ENCODE results near the gene SERTAD2.

Gene SERTAD2

GRCh38 chr2:64646007-64646880, 7.5 kb downstream of the SERTAD2 start:
- DNase-seq: peak; percentile 93

DNA sequence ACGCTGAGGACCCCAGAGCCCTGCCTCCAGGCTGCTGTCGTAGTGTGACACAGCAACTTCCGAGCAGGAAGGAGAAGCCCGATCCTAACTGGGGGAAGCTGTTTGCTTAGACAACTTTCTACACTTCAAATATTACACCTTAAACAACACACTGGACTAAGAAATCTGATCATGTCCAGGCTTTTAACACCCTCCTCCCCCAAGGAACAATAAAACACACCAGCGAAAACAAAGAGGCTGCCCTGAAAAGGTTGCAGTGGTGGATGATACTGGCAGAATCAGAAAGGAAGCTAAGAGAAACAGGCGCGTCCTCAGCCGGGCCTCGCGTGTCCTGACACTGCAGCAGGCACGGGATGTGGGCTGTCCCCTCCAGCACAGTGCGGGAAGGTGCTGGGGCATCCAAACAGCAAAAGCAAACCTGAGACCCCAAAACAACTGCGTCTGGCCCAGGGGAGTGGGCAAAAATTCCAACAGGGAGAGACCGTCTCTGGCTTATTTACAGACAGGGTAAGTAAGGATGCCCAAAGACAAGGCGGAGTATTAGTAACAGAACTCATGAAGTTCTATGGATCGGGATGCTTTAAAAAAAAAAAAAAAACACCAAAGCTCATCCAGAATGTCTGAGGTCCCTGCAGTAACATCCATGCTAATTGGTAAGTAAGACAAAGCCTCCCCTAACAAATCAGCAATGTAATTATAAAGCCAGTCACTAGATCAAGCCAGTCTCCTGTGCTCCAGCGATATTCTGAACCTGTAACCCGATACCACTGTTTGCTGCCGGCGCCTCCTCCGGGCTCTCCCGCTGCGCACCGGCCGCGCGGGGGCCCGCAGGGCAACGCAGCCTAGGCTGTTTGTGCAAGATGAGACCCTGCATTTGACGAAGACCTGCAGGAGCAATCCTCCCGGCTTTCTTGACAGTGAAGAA, 9.0 kb downstream of the SERTAD2 start:
- peak; percentile 94 for DNase-seq

- no peak for DNase-seq
Observed at GRCh38 chr2:64643838-64644457, 9.8 kb downstream of the SERTAD2 start.

DNA sequence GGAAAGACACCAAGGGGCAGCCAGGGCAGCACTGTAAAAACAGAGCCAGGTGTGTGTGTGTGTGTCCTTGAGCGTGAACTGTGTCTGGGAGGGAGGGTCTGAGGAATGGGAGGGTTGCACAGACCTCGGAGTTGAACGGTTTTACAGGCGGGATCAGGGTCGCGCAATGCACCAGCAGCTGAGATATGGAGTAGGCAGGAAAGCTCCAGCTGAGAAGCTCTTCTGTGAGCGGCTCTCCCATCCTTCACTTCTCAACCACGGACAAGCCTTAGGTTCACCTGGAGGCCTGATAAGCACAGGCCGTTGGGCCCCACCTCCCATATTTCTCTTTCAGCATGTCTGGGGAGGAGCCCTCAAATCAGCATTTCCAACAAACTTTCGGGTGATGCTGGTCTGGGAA, 12.1 kb downstream of the SERTAD2 start:
- peak; percentile 8 for DNase-seq

DNA sequence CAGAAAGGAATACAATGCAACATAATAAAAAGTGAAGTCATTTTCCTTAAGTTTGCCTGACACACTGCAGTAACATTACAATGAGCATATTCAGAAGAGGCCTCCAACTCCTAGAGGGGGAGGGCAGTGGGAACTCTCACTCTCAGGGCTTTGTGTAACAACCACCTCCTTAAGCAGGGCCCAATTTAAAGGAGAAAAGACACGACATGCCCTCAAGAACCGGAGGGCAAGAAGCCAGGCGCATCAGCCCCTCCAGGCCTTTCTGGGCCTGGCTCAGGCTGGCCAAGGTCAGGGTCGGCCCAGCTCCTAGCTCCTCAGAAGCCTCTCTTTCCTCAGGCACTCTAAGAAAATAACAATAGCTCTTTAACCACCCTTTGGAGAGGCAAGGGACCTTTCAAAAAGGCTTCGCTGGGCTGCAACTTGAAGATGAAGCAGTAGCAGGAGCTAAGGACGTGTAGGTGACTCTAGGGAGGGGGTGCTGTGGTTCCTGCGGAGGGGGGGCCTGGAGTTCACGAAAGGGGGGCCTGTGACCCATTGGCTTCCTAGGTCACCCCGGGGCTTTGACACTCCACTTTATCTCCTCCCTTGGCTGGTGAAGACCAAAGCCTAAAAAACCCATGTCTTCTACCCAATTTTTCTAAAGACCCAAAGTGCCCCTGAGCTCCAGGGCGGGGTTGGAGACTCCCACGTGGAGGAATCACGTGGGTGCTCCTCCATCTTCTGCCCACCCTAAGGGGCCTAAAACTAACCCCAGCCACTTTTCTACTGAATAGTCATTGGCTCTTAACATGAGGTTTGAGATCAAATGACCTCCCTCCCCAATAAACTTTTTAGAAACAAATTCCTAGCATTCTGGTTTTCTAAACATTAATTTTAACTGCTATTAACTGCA, 13.3 kb downstream of the SERTAD2 start:
- no peak for DNase-seq

DNA sequence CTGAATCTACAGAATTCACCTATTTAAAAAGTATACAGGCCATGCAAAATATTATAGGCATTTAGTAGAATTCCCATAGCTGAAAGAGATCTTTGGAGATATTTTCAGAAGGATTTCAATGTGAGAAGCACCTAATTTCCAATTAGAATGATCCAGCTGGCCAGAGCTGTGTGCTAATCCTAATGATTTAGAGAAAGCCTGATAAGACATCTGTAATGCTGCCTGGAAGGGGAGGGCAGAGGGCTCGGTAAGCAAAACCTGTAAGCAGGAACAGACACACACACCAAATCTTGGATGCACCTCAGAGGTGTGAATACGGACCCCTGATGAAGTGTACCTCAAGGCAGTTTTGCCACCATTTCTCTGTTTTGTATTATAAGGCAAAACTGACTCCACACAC, 14.0 kb downstream of the SERTAD2 start:
- DNase-seq: peak; percentile 13

DNA sequence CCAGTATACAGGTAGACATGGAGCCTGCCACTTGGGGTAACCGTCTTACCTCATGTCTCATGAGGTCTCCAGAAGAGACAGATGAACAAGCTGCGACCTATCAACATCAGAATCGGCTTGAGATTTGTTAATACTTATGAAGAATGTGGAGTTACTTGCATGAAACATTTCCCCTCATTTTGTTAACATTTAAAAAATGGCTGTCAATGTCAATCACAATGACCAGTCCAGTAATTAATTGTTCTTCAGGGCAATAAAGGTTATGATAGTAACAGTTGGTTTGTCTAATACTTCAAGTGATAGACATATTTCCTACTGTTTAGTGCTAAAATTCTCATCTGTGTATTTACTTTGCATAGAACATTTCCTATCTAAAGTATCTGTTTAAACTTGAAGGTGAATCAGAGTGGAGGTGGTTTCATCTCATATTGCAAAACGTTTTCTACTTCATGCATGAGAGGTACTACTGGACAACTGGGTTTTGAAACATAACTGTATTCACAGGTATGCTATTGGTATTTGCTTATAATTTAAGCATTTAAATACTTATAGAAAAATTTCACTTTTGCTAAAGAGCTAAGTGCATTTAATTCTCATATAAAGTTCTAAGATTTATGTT, 15.1 kb downstream of the SERTAD2 start:
- DNase-seq: no peak

DNA sequence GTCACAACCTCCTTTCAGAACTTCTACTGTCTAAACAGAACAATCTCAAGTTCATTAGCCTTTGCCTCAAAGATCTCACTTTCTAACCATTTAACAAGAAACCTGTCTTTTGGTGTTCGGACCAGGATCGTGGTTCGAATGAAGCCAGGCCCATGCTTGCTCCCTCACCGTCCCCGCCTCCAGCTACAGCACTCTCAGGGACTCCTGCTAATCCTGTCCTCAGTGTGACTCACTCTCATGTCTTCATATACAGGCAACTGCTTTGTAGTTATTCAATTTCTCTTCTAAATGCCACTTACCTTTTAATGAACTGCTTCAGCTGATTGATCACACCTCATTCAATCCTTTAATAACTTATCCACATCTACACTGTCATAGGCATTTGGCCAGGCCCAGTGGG, 15.8 kb downstream of the SERTAD2 start:
- DNase-seq: no peak

DNA sequence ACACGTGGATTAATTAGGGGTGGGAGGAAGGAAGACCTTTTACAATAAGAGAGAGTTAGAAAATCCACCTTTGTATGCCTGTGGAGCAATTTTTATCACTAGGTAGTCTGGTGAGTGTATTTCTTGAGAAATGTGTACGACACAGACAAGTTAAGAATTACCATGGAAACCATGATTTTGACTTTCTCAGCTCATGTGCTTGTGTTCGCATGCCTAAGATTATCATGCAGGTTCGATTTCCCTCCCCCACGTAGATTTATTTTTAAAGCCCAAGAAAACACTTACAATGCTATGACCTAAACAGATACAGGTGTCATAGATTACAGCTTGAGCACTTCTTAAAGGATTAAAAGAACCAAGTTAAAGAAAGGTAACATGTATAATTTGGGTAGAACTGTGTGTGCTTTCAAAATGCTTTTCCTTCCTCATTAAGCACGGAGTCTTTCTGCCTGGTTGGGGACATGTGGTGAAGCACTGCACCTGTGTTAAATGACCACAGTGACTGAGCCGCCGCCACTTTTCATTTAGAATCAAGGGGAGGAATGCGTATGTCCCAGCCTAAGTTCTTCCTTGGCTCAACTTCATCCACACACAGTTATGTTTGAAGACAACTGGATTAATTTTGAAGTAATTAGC, 16.6 kb downstream of the SERTAD2 start:
- DNase-seq: no peak

DNA sequence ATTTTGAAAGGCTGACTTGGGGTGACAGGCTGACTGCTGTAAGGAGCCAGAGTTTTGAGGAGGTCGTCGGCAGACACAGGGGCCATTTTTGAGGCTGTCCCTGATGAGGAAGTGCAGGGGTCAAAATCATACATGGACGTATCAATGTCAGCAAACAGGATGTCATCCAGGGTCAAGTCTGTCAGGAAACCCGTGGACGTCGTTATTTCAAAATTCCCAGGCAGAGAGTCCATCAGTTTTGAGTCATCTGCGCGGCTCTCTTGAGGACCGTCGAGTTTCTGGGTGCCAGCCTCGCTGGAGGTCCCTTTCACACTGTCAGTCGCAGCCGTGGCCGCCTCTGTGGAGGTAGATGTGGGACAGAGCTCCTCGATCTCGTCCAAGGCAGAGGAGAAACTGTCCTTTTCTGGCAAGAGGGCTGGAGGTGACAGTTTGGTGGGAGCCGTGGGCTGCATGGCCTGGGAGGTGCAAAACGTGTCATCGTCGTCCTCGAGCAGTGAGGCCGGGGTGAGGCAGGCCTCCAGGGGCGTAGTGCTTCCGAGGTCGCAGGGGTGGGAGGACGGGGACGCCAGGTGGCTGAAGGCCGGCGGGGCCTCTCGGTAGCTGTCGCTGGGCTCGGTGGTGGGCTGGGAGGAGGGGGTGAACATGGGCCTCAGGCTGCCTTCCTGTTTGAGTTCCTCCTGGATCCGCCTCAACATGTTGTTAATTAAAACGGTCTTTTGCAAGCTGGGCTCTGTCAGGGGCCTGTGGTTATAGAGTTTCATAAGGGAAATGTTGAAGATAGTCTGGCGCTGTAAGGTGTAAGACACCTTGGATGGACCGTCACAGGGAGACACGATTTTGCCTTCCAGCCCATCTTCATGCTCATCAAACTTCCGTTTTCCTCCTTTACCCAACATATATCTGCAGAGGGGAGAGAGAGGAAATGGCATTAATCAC, 17.5 kb downstream of the SERTAD2 start:
- DNase-seq: no peak

GRCh38 chr2:64634345-64635267, 19.1 kb downstream of the SERTAD2 start:
- no peak for DNase-seq

GRCh38 chr2:64632835-64633819, 20.6 kb downstream of the SERTAD2 start:
- DNase-seq: peak; percentile 65

DNA sequence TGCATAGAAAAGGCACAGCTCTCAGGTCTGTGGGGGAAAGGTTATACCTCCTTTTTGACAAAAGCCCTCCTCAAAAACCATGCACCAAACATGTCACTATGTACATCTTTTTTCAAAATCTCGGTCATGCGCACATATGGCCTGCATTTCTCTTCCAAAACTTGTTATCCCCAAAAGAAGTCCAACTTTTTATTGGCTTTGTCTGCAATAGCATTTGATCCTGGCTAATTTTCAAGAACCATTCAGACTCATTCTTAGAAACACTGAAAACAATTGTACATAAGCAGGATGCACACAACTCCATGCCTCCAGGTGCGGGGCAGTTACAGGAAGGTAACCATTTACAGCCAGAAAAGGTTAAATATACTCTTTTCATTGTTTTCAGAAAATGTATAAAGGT, 21.9 kb downstream of the SERTAD2 start:
- no peak for DNase-seq

- DNase-seq: no peak
Observed at GRCh38 chr2:64630752-64631151, 23.0 kb downstream of the SERTAD2 start.

DNA sequence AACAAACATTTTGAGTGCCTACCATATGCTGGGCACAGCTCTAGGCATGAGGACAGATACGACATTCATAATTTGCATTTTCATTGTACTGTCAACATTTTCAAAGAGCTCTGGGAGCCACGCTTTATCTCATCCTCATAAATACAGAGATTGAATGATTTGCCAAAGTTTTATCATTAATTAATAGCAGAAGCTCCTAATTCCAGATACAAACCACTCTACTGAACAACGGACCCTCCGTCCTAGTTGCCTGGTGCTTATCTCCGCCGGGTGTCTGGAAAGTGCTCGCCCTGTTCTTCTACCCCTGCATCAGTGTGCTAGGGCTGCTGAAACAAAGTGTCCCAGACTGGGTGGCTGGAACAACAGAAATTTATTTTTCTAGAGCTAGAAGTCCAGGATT, 23.8 kb downstream of the SERTAD2 start:
- no peak for DNase-seq

DNA sequence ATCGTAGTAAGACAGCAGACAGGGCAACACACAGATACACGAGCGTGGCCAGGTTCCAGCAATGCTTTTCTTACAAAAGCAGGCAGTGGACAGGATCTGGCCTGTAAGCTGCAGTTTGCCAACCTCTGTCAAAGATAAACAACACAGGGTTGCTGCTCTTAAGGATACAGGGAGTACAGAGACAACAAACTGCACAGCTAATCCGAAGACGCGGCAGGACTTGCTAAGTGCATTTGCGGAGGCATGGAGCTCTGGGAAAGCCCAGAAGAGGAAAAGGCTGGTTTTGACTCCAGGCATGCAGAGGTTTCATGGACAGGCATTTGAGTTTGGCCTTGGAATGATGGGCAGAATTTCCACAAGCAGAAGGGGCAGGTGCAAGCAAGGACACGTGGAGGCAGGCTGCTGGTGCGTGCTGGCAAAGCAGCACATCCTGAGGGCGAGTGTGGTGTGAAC, 24.4 kb downstream of the SERTAD2 start:
- no peak for DNase-seq
